HK-2 (cell line): ENCODE data around the gene FBF1.

Experiments used
- DNase-seq: peaks from one replicate; pipeline ENCODE4 v3.0.0-alpha.2; 2018; ENCODE audit not compliant: unreplicated experiment

Gene FBF1

GRCh38 chr17:75914643-75915267, 26.1 kb downstream of the FBF1 start:
- no peak for DNase-seq

- no peak for DNase-seq
Observed at GRCh38 chr17:75913537-75914210, 27.2 kb downstream of the FBF1 start.

GRCh38 chr17:75910699-75911098, 30.1 kb downstream of the FBF1 start:
- DNase-seq: no peak

- no peak for DNase-seq
Observed at GRCh38 chr17:75909812-75910274, 31.0 kb downstream of the FBF1 start.

GRCh38 chr17:75909051-75909811, 31.6 kb downstream of the FBF1 start:
- DNase-seq: no peak

- no peak for DNase-seq
Observed at GRCh38 chr17:75908201-75908600, 32.6 kb downstream of the FBF1 start.

- no peak for DNase-seq
Observed at GRCh38 chr17:75906143-75906884, 34.5 kb downstream of the FBF1 start.

GRCh38 chr17:75904749-75905521, 35.9 kb downstream of the FBF1 start, which contains the start of gene MRPL38:
Gene MRPL38, minus strand, starts transcription at chr17:75904884. Its CDS starts 9 bp downstream, at chr17:75904875.
- peak; percentile 98 for DNase-seq

GRCh38 chr17:75902406-75902805, 38.4 kb downstream of the FBF1 start:
- DNase-seq: no peak

- DNase-seq: no peak
Observed at GRCh38 chr17:75901727-75902126, 39.1 kb downstream of the FBF1 start.

GRCh38 chr17:75900691-75901533, 39.9 kb downstream of the FBF1 start:
- DNase-seq: no peak

- DNase-seq: no peak
Observed at GRCh38 chr17:75899767-75900468, 40.9 kb downstream of the FBF1 start.

GRCh38 chr17:75899353-75899752, 41.5 kb downstream of the FBF1 start:
- DNase-seq: no peak

- DNase-seq: no peak
Observed at GRCh38 chr17:75898791-75899190, 42.1 kb downstream of the FBF1 start.

GRCh38 chr17:75898065-75898464, 42.8 kb downstream of the FBF1 start:
- DNase-seq: no peak

GRCh38 chr17:75897160-75898019, 43.5 kb downstream of the FBF1 start:
- no peak for DNase-seq

GRCh38 chr17:75896415-75897159, 44.3 kb downstream of the FBF1 start, which contains the start of gene TRIM65:
Gene TRIM65, minus strand, starts transcription at chr17:75896951. Its CDS starts 14 bp downstream, at chr17:75896937.
- peak; percentile 78 for DNase-seq
